DOHH2 (cell line): ENCODE results near the gene SPON1.

Experiments
- H3F3A ChIP-seq: fragments of 200-600 bp; sonication (generic), shearing (Covaris generic); 2 replicates; pipeline ENCODE4 v1.6.0; 2016; ENCODE audit warnings: antibody characterized with exemption, mild to moderate bottlenecking; ENCODE audit not compliant: control insufficient read depth, insufficient read depth
- H3K27ac ChIP-seq: fragments of 200-600 bp; sonication (generic); 2 replicates; pipeline ENCODE4 v1.5.1; 2014; ENCODE audit warnings: low read depth, mild to moderate bottlenecking, low read length, moderate library complexity
- H3K27me3 ChIP-seq: fragments of 200-600 bp; sonication (generic); 2 replicates; pipeline ENCODE4 v1.6.1; 2014; ENCODE audit warnings: mild to moderate bottlenecking, low read length, mixed read lengths; ENCODE audit not compliant: control insufficient read depth
- H3K36me3 ChIP-seq: fragments of 200-600 bp; sonication (generic); 2 replicates; pipeline ENCODE4 v1.6.1; 2014; ENCODE audit warnings: mild to moderate bottlenecking, low read length, moderate library complexity, mixed read lengths; ENCODE audit not compliant: control insufficient read depth
- H3K4me1 ChIP-seq: fragments of 200-600 bp; sonication (generic); 2 replicates; pipeline ENCODE4 v1.6.1; 2014; ENCODE audit warnings: mild to moderate bottlenecking, low read length, mixed read lengths; ENCODE audit not compliant: control insufficient read depth
- H3K4me2 ChIP-seq: fragments of 200-600 bp; sonication (generic); 2 replicates; pipeline ENCODE4 v1.6.0; 2014; ENCODE audit warnings: mild to moderate bottlenecking, low read length, moderate library complexity
- H3K4me3 ChIP-seq: fragments of 200-600 bp; sonication (generic); 2 replicates; pipeline ENCODE4 v1.5.1; 2014; ENCODE audit warnings: mild to moderate bottlenecking, low read length, mixed read lengths
- H3K79me2 ChIP-seq: fragments of 200-600 bp; sonication (generic); 2 replicates; pipeline ENCODE4 v1.6.1; 2014; ENCODE audit warnings: mild to moderate bottlenecking, low read length, mixed read lengths; ENCODE audit not compliant: control insufficient read depth
- H3K9me2 ChIP-seq: fragments of 200-600 bp; sonication (generic); replicated peaks from 2 replicates; pipeline ENCODE4 v1.6.1; 2014; ENCODE audit warnings: mild to moderate bottlenecking, low read length, mixed read lengths; ENCODE audit not compliant: control insufficient read depth
- H3K9me3 ChIP-seq: fragments of 200-600 bp; sonication (generic); 2 replicates; pipeline ENCODE4 v1.6.1; 2014; ENCODE audit warnings: antibody characterized with exemption, low read length, mixed read lengths; ENCODE audit not compliant: control insufficient read depth, insufficient read depth
- H4K20me1 ChIP-seq: fragments of 200-600 bp; sonication (generic); 2 replicates; pipeline ENCODE4 v1.6.0; 2014; ENCODE audit warnings: low read depth, mild to moderate bottlenecking, antibody characterized with exemption, low read length, moderate library complexity; ENCODE audit not compliant: control insufficient read depth, insufficient read depth
- CTCF ChIP-seq: fragments of 200-600 bp; sonication (generic); IDR thresholded peaks from one replicate; pipeline ENCODE4 v1.5.1; 2014; ENCODE audit warnings: antibody characterized with exemption, mild to moderate bottlenecking, low read depth, low read length; ENCODE audit not compliant: poor library complexity, severe bottlenecking
- EZH2phosphoT487 ChIP-seq: fragments of 200-600 bp; sonication (generic); IDR thresholded peaks from 2 replicates; pipeline ENCODE4 v1.6.1; 2017; ENCODE audit warnings: borderline replicate concordance, mild to moderate bottlenecking, antibody characterized with exemption, low read length, moderate library complexity, mixed read lengths

The SPON1 gene

GRCh38 chr11:14007566-14007965, 45.0 kb downstream of the SPON1 start:
- H3K4me1 ChIP-seq, result no peaks in the 10 kb centered on the region
- no peaks in the 10 kb centered on the region for H3K36me3 ChIP-seq
- no peaks in the 10 kb centered on the region for H4K20me1 ChIP-seq
- TF ChIP-seq CTCF (no peak), EZH2phosphoT487 (no peak)
- H3K27me3 ChIP-seq, result peaks cover 6% of the 10 kb centered on the region; the same call in 1 of the 2 replicates
- H3K4me2 ChIP-seq, result no peak overlapping the region
- H3F3A ChIP-seq, result no peaks in the 10 kb centered on the region
- H3K4me3 ChIP-seq, result no peak overlapping the region
- H3K9me2 ChIP-seq, result no peaks in the 10 kb centered on the region
- no peaks in the 10 kb centered on the region for H3K9me3 ChIP-seq
- no peaks in the 10 kb centered on the region for H3K79me2 ChIP-seq
- no peak overlapping the region for H3K27ac ChIP-seq

- no peak overlapping the region for H3K27ac ChIP-seq
- H3K9me2 ChIP-seq, result no peaks in the 10 kb centered on the region
- H3K4me3 ChIP-seq, result no peak overlapping the region
- H3K27me3 ChIP-seq, result peaks cover 6% of the 10 kb centered on the region; the same call in 1 of the 2 replicates
- H4K20me1 ChIP-seq, result no peaks in the 10 kb centered on the region
- no peaks in the 10 kb centered on the region for H3F3A ChIP-seq
- H3K36me3 ChIP-seq, result no peaks in the 10 kb centered on the region
- no peaks in the 10 kb centered on the region for H3K4me1 ChIP-seq
- H3K79me2 ChIP-seq, result no peaks in the 10 kb centered on the region
- no peak for TF ChIP-seq EZH2phosphoT487
- no peak for TF ChIP-seq CTCF
- H3K9me3 ChIP-seq, result no peaks in the 10 kb centered on the region
- no peak overlapping the region for H3K4me2 ChIP-seq
Observed at GRCh38 chr11:14010665-14011064, 48.1 kb downstream of the SPON1 start.

GRCh38 chr11:14012846-14013245, 50.3 kb downstream of the SPON1 start:
- Histone ChIP-seq H3K4me3 (no peak overlapping the region), H3K36me3 (no peaks in the 10 kb centered on the region), H3F3A (no peaks in the 10 kb centered on the region), H3K4me1 (no peaks in the 10 kb centered on the region), H3K27ac (no peak overlapping the region), H3K4me2 (no peak overlapping the region), H4K20me1 (no peaks in the 10 kb centered on the region), H3K9me2 (no peaks in the 10 kb centered on the region), H3K9me3 (no peaks in the 10 kb centered on the region), H3K79me2 (no peaks in the 10 kb centered on the region), H3K27me3 (0 out of 2 replicates have a peak, but pooled peaks cover 3% of the 10 kb centered on the region)
- no peak for TF ChIP-seq EZH2phosphoT487
- no peak for TF ChIP-seq CTCF
